SKM-1 (cell line): ENCODE measurements around the gene TNFRSF25.

Source experiments
- DNase-seq: peaks from one replicate; lab custom pipeline; 2025; ENCODE audit not compliant: unreplicated experiment; lab: John Stamatoyannopoulos, UW

TNFRSF25 gene, protein sequence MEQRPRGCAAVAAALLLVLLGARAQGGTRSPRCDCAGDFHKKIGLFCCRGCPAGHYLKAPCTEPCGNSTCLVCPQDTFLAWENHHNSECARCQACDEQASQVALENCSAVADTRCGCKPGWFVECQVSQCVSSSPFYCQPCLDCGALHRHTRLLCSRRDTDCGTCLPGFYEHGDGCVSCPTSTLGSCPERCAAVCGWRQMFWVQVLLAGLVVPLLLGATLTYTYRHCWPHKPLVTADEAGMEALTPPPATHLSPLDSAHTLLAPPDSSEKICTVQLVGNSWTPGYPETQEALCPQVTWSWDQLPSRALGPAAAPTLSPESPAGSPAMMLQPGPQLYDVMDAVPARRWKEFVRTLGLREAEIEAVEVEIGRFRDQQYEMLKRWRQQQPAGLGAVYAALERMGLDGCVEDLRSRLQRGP

DNA sequence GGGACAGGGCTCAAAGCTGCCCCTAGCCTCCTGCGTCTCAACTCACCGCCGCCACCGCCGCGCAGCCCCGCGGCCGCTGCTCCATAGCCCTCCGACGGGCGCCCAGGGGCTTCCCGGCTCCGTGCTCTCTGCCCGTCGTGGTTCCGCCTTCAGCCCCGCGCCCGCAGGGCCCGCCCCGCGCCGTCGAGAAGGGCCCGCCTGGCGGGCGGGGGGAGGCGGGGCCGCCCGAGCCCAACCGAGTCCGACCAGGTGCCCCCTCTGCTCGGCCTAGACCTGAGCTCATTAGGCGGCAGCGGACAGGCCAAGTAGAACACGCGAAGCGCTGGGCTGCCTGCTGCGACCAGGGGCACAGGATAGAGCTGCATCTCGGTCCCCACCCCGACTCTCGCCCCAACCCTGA lies at the start of gene TNFRSF25:
TNFRSF25 (minus strand) TSS at position 151 of the 400 bp plus-strand sequence; CDS start at position 85, 66 bp downstream.
- DNase-seq, result no peak

DNA sequence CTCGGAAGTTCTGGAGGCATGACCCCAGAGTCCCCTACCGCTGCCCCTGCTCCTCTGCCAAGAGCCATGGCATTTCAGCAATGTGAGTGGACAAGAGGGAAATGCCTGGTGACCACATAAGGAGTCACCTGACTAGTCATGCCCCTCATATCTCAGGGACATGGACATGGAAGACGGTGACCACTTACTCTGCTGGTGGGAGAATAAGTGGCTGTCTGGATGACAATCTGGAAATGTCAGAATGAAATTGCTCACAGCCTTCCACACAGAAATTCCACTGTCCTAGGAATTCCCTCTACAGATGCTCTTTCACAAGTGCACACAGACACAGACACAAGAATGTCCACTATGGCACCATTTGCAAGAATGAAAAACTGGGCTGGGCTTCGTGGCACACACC lies 49.8 kb upstream of the TNFRSF25 start:
- no peak for DNase-seq

DNA sequence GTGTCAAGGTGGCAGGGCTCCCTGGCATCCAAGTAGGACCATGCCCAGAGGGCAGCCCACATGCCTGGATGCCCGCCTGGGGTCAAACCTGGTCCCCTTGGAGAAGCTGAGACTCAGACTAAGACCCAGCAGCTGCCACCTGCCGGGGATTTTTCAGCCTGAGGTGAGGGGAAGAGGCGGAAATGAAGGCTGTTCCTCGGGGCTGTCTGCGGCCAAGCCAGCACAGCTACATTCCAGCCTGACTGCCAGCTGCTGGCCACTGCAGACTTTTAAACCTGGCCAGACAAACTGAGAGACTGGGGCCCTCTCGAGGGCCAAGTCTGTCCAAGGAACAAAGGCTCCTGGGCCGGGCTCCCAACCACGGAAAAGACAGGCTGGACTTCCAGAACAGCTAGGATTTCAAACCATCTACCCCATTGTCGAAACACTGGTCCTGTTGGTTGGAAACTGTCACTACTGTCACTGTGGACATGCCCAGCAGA lies 47.4 kb upstream of the TNFRSF25 start:
- no peak for DNase-seq

DNA sequence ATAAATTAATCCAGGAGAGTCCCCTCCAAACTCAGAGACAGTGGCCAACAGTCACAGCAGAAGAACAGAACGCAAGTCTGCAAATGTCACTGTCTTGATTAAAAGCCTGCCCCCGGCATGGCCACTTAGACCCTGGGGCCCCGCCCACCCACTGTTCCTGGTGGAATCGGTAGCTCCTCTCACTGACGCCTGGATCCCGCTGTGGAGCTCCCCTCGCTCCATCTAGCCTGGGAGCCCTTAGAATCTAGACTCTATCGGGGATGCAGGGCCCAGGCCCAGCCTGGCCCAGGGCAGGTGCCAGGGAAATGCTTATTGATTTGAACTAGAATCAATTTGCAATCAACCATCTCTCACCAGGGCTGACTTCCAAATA lies 46.9 kb upstream of the TNFRSF25 start:
- DNase-seq, result no peak

DNA sequence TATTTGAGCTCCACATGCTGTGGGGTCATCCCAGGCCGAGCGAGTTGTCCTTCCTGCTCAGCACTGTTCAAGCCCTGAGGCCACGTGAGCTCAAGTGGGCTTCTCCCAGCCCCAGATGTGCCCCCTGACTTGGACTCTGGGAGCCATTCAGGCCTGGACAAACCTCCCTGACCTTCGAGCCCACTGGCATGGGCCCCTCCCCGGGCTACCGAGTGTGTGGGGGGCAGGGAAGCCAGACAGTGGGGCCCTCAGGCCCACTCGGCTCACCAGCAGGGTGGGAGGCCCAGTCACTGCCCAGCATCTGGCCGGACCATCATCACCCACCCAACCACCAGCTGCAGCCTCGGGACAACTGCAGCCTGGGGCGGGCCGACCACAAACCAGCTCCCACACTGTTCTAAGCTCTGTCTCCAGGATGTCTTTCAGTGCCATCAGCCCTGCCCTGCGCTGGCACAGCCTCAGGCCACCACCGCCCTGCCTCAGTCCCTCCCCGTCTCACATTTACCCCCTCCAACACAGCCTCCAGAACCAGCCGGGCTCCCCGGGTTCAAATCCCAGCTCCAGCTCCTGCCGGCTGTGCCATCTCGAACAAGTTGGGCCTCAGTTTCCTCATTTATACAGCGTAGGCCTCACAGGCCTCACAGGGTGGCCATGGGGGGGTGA lies 46.4 kb upstream of the TNFRSF25 start:
- no peak for DNase-seq

DNA sequence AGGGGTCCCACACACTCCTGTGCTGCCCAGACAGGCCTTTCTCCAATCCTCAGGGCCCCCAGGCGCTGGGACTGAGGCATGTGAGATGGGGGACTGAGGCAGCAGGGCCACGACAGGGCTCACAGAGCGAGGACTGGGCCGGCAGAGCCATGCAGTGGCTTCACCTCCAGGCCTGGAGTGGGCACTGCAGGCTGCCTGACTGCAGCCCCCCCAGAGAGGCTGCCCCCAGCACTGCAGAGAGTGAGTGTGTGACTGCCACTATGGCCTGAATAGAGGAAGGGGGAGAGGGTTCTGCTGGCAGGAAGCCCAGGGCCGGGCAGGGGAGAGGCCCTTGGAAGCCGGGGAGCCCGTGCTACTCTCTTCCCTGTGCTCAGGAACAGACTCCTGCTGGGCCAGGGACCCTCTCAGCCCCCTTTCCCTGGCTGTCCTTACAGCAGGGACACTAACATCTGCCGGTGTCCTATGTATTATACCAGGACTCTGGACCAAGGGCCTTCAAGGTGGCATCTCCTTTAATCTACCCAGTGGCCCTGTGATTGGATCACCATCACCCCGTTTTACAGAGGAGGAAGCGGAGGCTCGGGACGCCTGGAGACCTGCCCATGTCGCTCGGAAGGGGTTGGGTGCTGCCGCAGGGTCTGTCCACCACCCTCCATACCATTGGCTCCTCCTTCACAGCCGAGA lies 45.7 kb upstream of the TNFRSF25 start:
- no peak for DNase-seq

DNA sequence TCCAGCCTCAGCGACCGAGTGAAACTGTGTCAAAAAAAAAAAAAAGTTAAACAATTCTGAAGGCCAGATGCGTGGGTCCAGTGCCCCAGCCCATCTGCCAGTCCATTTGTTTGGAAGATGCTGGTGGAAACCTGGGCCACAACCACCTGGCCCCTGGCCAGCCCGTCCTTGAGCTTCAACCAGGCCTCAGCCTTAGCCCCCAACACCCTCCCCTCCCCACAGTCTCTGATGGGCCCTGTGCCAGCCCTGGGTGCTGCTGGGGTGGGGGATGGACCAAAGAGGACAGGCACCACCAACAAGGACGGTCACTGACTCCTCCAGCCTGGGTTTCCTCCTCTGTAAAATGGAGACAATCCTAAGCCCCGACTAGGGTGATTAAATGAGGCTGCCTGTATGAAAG lies 45.1 kb upstream of the TNFRSF25 start:
- DNase-seq, result no peak

DNA sequence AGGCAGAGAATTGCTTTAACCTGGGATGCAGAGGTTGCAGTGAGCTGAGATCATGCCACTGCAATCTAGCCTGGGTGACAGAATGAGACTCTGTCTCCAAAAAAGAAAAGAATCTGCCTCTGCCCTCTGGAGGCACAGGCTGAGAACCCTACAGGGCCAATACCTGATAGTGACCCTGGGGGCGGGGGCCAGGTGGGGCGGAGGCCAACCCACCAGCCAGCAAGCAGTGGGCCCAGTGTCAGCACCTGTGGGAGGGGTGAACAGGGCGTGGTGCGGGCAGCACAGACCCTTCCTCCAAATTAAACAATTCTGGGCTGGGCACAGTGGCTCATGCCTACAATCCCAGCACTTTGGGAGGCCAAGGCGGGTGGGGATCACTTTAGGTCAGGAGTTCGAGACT lies 44.5 kb upstream of the TNFRSF25 start:
- DNase-seq, result no peak

DNA sequence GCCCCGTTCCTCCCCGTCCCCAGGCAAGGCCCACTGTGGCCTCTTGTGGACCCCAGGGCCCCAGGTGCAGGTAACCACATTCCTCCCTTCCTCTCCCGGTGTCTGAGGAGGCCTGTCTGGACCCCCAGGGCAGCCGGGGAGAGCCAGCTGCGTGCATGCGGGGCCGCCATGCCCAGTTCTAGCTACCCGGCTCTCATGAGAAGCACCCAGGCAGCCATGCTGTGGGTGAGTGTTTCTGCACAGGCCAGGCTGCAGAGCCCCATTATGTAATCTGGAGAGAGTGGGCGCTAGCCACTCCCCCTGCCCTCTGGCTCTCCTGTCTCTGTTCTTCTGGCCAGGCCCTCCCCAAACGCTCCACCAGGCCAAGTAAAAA lies 43.9 kb upstream of the TNFRSF25 start:
- no peak for DNase-seq

DNA sequence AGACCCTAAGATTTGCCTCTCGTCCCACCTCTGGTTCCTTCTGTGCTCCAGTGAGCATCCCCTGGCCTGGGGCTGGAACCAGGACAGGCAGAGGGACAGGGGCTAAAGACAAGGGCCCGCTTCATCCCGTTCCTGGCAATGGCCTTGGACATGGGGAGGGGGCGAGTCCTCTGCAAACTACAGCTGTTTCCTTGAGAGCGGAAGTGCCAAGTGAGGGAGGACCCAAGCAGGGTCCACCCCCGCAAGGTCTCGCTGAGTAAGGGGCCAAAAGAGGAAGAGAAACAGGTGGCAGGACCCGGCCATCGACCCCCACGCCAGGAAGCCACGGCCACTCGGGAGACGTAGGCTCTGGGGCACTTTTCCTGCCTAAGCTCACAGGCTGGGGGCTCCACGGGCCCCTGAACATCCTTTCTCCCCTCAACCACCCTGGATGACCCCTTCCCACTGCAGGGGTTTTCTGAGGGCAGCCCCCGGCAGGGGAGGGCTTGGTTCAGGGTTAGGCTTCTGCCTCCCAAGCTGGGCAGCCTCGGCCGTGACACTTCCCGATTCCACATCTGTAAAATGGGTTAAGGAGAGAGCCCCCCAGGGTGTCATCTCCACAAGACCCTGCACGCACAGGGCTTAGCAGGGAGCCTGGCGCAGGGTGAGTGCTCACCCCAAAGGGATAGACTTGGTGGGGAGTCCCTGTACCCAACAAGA lies 43.4 kb upstream of the TNFRSF25 start:
- DNase-seq, result no peak

DNA sequence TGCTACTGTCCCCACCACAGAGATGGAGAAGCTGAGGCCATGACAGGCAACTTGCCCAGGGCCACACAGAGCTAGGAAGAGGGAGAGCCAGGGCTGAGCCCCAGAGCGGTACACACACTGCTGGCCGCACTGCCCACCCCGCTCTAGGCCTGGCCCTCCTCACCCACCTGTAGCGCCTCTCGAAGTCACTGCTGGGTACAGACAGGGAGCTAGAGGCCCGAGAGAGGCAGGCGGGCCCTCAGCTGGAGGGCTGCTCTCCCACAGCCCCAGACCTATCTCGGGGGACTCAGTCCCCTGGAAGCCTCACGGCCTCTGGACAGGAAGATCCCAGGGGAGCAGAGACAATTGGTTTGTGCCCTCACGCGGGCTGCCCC lies 42.8 kb upstream of the TNFRSF25 start:
- DNase-seq, result no peak

DNA sequence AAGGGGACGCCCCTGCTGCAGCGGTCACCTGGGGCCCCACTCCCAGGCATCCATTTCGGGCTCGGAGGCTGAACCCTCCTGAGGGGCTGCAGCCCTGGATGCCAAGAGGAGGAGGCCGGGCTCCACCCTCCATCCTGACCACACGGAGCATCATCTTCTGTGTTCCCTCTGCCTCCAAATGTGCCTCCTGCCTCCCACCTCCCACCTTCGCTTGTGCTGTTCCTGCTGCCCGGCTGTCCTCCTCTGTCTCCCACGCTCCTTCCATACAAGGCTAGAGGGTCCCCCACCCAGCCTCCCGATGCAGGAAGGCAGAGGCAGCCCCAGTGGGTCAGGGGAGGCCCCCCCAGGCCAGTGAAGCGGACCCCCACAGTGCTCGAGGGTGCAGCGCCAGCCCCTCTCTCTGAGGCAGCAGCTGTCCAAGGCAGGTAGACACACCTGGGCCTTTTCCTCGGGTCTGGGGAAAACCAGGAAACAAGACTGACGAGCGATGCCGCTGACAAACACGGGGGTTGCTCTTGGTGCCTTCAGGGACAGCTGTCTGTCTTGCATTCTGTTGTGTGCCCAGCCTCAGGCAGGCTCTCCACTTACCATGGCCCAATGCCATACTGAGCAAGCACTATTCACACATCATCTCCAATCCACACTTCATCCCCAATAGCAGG lies 42.3 kb upstream of the TNFRSF25 start:
- no peak for DNase-seq

DNA sequence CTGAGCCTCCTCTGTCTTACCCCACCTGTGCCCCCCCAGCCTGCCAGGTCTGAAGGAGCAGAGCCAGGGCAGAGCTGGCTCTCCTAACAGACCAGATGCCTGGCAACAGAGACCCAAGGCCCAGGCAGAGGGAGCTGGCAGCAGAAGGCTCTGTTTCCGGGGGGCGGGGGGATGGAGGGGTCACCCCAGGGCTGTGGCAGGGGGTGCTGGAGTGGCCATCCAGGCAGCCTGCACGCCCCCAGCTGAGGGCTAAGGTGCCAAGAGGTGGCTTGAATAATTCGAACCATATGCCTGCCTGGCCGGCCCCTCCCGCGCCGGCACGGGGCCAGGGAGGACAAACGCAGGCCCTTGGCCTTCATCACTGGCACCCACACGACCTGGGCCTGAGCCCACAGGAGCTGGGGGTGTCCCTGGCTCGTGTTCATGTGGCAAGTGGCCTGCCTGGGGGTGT lies 41.5 kb upstream of the TNFRSF25 start:
- no peak for DNase-seq

DNA sequence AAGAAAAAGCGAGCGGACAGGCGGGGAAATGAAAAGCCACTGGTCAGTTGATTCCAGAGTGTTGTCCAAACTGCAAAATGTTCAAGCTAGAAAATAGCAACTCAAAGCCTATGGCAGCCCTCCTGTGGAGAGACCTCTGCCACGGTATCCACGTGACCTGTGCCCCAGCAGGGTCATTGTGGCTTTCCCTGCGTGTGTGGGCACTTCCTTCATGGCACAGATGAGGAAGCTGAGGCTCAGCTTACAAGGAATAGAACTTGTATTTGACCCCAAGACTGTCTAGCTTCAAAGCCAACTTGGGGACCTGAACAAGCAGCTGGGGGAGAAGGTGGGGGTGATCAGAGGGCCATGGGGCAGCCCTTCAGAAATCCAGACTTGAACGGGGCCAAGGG lies 41.1 kb upstream of the TNFRSF25 start:
- no peak for DNase-seq

DNA sequence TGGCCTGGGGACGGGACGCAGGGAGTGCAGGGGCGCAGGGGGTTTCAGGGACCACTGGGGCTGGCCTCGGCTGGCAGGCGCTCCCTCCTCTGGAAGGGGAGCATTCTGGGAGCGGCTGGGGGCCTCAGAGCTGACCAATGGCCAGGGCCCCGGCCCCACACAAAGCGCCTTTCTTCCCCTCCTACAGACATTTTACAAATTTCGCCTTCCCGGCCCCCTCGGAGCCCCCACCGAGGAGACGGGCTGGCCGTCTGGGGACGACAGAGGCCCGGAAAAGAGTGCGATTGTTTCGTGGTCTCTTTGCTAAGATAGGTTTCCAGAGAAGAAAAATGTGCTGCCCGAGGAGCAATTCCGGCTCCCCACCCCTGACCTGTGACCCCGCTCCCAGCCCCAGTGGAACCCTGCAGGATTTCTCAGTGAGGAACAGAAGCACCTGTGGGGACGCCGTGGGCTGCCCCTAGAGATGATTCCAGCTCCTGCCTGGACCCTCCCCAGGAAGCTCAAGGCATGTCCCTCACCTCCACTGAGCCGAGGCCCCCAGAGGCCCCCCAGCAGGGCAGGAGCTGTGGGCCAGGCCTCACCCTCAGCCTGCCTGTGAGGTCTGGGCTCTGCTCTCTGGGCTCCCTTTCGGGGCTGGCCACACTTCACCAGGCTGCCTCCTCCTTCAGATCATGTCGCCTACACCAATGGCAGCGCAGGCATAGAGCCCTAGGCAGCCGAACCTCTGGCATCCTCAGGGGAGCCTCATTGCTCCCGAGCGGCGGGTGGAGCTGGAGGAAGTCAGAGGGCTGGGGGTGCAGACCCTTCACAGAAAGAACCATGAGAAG lies 40.5 kb upstream of the TNFRSF25 start:
- DNase-seq, result no peak

DNA sequence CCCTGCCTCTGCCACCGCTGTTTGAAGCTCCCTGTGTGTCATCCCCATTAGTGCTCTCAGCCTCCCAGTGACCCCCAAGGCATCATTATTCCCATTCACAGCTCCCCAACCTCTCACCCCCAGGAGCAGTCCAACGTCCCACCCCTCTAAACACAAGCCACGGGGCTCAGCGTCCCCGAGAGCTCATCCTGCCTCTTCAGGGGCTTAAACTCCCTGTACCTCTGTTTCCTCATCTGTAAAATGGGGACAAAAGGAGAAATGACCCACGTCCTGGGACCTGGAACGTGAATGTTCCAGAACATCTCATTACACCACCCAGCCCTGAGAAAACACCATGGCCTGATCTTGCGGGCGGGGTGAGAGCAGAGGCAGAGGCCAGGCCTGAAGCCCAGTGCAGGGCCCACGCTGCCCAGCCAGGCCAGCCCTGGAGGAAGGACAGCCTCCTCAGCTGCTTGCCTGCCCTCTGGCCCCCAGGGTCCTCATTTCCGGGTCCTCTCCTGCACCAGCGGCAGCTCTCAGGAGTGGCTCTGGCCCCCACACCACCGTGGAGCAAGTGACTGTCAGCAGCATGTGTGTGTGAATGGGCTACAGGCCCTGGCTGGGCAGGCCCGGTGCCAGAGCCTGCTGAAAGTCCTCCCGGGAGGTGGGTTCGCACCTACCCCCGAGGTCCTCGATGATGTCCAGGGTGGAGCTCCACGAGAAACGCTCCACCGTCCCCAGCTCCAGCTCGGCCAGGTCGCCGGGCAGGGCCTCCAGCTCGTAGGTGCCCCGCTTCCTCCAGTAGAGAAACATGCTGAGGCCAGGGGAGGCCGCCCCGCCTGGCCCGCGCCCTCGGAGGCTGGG lies 39.6 kb upstream of the TNFRSF25 start:
- no peak for DNase-seq

DNA sequence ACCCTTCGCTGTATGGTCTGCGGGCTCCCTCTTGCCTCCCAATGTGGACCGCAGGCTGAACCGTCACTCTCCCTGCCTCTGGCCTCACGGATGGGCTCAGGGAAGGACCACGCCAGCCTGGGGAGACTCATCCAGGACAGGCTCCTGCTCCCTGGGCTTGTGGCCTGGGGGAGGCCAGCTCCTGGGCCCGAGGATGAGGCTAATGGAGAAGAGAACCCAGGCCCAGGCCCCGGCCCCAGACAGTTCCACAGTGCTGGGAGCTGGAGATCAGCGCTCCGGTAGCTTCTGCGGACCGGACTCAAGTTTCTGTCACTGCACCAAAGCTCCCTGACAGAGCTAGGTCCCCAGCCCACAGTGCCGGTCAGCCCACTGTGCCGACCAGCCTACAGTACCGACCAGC lies 38.9 kb upstream of the TNFRSF25 start:
- DNase-seq, result no peak

DNA sequence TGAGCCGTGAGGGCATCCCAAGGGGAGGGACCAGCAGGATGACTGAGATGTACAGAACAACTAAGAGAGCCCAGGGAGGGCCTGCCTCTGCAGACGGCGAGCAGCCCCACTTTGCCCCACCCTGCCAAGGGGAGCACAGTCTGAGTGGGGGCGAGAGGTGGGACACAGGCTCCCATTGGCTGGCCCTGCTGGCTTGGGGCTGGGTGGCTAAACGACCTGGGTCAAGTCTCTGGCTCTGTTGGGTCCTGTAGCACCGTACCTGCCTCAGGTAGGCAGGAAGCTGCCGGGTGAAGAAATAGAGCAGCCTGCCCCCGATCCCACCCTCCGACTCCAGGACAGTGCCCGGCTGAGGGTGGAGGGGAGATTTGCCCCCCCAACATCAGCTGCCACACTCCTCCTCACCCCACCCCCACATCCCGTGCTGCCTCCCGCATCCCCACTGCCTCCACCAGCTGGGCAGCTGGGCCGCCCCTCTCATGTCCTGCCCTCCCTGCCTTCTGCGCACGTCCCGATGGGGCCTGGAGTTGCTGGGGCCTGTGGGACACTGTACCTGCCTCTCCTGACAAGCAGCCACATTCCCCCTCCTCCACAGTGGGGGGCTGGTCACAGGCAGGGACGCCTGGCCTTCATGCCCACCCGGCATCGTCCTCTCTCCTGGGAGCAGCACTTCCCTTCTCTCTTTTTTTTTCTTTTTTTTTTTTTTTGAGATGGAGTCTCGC lies 38.1 kb upstream of the TNFRSF25 start:
- DNase-seq, result no peak
